Measurements from ENCODE around the gene RASL12. TPM values are rescaled to one million over a fixed set of nuclear protein-coding genes. Genes with fewer than 3 reads are reported as not detected.

Gene RASL12
- total RNA-seq, 6 experiments from 2014 or later: not detected

DNA sequence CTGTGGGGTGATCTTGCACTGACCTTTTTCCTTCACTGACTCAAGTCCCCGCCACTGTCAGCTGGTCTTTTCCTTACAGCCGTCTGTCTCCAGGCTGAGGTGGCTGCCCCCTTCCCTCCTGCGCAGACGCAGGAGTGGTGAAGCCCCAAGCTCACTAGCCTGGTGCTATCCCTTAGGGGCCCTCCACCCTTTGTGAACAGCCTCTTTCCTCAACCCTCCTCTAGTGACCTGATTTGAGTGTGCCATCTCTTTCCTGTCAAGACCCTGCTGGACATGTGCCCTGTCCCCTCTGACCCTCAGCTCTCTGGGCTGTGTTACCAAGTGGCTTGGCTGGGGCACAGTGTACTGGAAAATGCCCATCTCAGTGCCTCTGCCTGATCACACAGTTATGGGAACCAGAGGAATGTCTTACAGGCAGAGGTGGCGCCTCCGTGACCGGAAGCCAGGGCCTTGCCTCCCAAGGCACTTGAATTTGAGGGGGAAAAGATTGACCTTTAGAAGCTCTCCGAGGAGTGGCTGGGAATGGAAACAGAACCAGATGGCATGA lies 17.5 kb upstream of the RASL12 start:
- H3K36me3 Mint-ChIP-seq (ENCODE audit: low read depth): no peaks in the 10 kb centered on the region

DNA sequence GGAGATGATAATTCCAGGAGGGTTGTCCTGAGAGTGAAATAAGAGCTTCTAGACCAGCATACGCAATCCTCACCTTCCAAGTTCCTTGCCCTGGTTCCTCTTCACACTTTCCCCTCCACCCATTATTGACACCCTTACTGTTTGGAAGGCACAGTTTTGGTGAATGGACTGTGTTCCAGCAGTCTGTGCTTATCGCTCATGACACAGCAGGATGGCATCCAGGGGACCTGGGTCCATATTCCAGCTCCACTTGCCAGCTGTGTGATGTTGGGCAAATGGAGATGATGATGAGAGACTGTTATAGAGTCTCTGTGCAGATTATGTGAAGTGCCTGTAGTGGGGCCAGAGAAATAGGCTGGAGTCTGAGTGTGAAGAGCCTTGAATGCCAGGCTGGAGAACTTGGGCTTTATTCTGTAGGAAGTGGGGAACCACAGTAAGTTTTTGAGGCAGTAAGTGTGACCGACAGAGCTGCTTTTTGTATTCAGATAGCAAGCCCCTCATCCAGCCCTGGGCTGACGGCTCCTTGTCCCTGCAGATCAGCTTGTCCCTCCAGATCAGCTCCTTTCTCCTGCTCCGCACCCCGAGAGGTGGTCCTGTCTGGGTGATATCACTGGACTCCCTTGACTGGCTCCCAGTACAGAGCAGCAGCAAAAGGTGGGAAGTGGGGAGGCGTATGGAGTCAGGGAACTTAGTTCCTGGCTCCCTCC lies 16.9 kb upstream of the RASL12 start:
- Mint-ChIP-seq H3K9me3 (no peaks in the 10 kb centered on the region), H3K27ac (no peak overlapping the region), H3K4me1 (ENCODE audit: low read depth) (peaks cover 16% of the 10 kb centered on the region), H3K36me3 (ENCODE audit: low read depth) (no peaks in the 10 kb centered on the region), H3K27me3 (ENCODE audit: insufficient read depth) (peaks cover 27% of the 10 kb centered on the region), H3K4me3 (no peak overlapping the region)
- DNase-seq: no peak
- TF ChIP-seq, protein P1, sequence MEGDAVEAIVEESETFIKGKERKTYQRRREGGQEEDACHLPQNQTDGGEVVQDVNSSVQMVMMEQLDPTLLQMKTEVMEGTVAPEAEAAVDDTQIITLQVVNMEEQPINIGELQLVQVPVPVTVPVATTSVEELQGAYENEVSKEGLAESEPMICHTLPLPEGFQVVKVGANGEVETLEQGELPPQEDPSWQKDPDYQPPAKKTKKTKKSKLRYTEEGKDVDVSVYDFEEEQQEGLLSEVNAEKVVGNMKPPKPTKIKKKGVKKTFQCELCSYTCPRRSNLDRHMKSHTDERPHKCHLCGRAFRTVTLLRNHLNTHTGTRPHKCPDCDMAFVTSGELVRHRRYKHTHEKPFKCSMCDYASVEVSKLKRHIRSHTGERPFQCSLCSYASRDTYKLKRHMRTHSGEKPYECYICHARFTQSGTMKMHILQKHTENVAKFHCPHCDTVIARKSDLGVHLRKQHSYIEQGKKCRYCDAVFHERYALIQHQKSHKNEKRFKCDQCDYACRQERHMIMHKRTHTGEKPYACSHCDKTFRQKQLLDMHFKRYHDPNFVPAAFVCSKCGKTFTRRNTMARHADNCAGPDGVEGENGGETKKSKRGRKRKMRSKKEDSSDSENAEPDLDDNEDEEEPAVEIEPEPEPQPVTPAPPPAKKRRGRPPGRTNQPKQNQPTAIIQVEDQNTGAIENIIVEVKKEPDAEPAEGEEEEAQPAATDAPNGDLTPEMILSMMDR (IDR thresholded peaks at IDR 0.05): no peak

More for the DNA sequence above, 17.5 kb upstream of the RASL12 start:
- Mint-ChIP-seq H3K27me3 (ENCODE audit: insufficient read depth) (peaks cover 27% of the 10 kb centered on the region), H3K9me3 (no peaks in the 10 kb centered on the region), H3K4me3 (no peak overlapping the region), H3K27ac (no peak overlapping the region), H3K4me1 (ENCODE audit: low read depth) (peaks cover 16% of the 10 kb centered on the region)
- DNase-seq: no peak
- TF ChIP-seq, protein P1 (IDR thresholded peaks at IDR 0.05): no peak

DNA sequence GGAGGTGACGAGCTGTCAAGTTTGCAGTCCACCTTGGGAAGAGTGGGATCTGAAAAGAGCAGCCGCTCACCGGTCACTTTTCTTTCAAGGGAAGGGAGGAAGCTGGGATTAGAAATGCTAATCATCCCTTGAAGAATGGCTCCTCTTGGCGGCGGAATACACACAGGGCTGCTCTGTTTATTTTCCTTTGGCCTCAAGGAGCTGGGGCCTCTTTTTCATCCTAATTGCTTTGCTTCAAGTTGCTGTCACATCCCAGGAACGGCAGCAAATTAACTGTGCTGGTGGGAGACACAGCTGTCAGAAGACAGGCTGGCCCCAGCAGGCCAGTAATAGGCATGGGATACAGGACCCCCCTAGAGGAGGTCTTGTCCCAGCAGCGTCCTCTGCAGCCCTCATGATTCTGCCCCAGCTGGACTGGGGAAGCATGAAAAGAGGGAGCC lies 15.5 kb upstream of the RASL12 start:
- Mint-ChIP-seq H3K4me1 (ENCODE audit: low read depth) (peaks cover 16% of the 10 kb centered on the region), H3K9me3 (no peaks in the 10 kb centered on the region), H3K36me3 (ENCODE audit: low read depth) (no peaks in the 10 kb centered on the region), H3K27me3 (ENCODE audit: insufficient read depth) (peaks cover 35% of the 10 kb centered on the region), H3K27ac (no peak overlapping the region), H3K4me3 (no peak overlapping the region)
- DNase-seq: no peak
- TF ChIP-seq, protein P1 (IDR thresholded peaks at IDR 0.05): peak; percentile 45

DNA sequence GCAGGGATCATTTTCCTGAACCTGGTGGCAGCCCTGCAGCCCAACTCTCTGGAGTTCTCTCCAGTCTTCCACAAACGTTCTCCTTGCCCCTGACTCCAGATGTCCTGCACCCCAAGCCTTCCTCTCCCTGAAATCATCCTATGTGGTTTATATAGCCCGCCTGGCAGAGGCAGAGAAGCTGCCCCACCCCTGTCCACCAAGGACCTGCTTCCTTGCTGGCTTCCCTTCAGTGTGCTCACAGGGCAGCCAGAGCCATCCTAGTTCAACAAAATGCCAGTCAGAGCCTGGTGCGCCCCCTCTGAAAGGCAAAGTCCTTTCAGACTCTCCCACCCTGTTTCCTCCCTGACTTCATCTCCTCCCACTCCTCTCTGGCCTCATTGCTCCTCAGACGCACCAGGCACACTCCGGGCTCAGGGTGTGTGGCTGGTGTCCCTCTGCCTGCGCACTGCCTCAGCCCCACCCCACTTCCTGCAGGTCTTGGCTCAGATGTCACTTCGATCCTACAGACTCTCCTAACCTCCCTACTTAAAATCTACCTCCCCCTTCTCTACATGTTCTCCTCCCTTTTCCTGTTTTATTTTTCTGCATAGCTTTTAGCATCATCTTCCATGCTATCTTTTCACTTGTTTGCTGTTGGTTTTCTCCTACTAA lies 14.6 kb upstream of the RASL12 start:
- Mint-ChIP-seq H3K9me3 (no peaks in the 10 kb centered on the region), H3K27me3 (ENCODE audit: insufficient read depth) (peaks cover 40% of the 10 kb centered on the region), H3K4me1 (ENCODE audit: low read depth) (peaks cover 16% of the 10 kb centered on the region), H3K36me3 (ENCODE audit: low read depth) (no peaks in the 10 kb centered on the region), H3K4me3 (no peak overlapping the region; the same call in 1 of the 2 replicates), H3K27ac (no peak overlapping the region)
- TF ChIP-seq, protein P1 (IDR thresholded peaks at IDR 0.05): no peak
- no peak for DNase-seq

DNA sequence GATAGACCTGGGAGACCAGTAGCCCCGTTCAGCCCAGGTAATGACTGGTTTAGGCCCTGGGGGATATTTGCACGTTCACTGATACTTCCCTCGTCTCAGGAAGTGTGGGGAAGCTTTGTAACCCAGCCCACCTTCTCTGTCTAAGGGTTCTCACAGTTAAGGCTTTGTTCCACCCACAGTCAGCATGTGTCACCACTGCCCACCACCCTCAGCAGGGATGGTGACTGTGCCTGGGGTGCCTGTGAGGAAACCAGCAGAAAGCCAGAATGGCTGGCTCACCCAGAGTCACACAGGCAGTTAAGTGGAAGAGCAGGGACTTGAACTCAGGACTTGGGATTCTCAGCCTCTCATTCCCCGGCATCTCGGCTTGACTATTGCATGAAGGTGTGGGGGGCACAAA lies 14.0 kb upstream of the RASL12 start:
- H3K36me3 Mint-ChIP-seq (ENCODE audit: low read depth): no peaks in the 10 kb centered on the region
- H3K27ac Mint-ChIP-seq: no peak overlapping the region
- DNase-seq: no peak
- H3K4me1 Mint-ChIP-seq (ENCODE audit: low read depth): peaks cover 16% of the 10 kb centered on the region
- TF ChIP-seq, protein P1 (IDR thresholded peaks at IDR 0.05): no peak
- H3K27me3 Mint-ChIP-seq (ENCODE audit: insufficient read depth): peaks cover 40% of the 10 kb centered on the region
- no peaks in the 10 kb centered on the region for H3K9me3 Mint-ChIP-seq
- H3K4me3 Mint-ChIP-seq: no peak overlapping the region

All from HFFc6 (cell line).